NT2/D1 (cell line): ENCODE measurements around the gene IFNA2.

ENCODE experiments used
- YY1 ChIP-seq: IDR thresholded peaks from 2 replicates; pipeline ENCODE4 v1.6.1; 2011; ENCODE audit not compliant: insufficient read length, insufficient read depth
- ZNF274 ChIP-seq: IDR thresholded peaks from 2 replicates; pipeline ENCODE4 v1.6.1; 2011; ENCODE audit warnings: mild to moderate bottlenecking, low read depth, low read length

GRCh38 chr9:21413624-21414023 is 28.4 kb upstream of the IFNA2 start:
- TF ChIP-seq YY1 (no peak), ZNF274 (no peak)
